Neural cell (in vitro differentiated cells): ENCODE results near the gene UBR2. TPM values are rescaled to one million over a fixed set of nuclear protein-coding genes. Genes with fewer than 3 reads are reported as not detected.
"Not testable (repeated sequence)": the region's sequence is repeated elsewhere in the genome, so short reads cannot be mapped to it uniquely, and the experiment has no call there.

Source experiments
- H2AFZ ChIP-seq: fragments of 200-600, 300-800 bp; sonication (generic), shearing (Covaris generic); 2 replicates; pipeline ENCODE4 v1.6.0; 2014; ENCODE audit warnings: low read depth, mild to moderate bottlenecking, antibody characterized with exemption, low read length, moderate library complexity
- H3F3A ChIP-seq: fragments of 200-600 bp; shearing (Covaris generic); 2 replicates; pipeline ENCODE4 v1.6.1; 2016; ENCODE audit warnings: mild to moderate bottlenecking, moderate library complexity, mixed read lengths, antibody characterized with exemption, low read length; ENCODE audit not compliant: insufficient read depth, poor library complexity, severe bottlenecking
- H3K27ac ChIP-seq: fragments of 200-600, 300-800 bp; sonication (generic), shearing (Covaris generic); 2 replicates; pipeline ENCODE4 v1.5.1; 2014; ENCODE audit warnings: mild to moderate bottlenecking, low read length, moderate library complexity
- H3K27me3 ChIP-seq: fragments of 300-800, 200-600 bp; sonication (generic), shearing (Covaris generic); 2 replicates; pipeline ENCODE4 v1.6.0; 2014; ENCODE audit warnings: mild to moderate bottlenecking, low read depth, low read length, moderate library complexity; ENCODE audit not compliant: insufficient read depth
- H3K36me3 ChIP-seq: fragments of 300-800, 200-600 bp; sonication (generic), shearing (Covaris generic); 2 replicates; pipeline ENCODE4 v1.5.1; 2014; ENCODE audit warnings: mild to moderate bottlenecking, antibody characterized with exemption, low read length, moderate library complexity; ENCODE audit not compliant: insufficient read depth
- H3K4me2 ChIP-seq: fragments of 300-800, 200-600 bp; sonication (generic), shearing (Covaris generic); 2 replicates; pipeline ENCODE4 v1.6.0; 2014; ENCODE audit warnings: mild to moderate bottlenecking, low read length
- H3K4me3 ChIP-seq: fragments of 300-800, 200-600 bp; sonication (generic), shearing (Covaris generic); 2 replicates; pipeline ENCODE4 v1.5.1; 2014; ENCODE audit warnings: mild to moderate bottlenecking, low read length, moderate library complexity
- H3K79me2 ChIP-seq: fragments of 200-600 bp; shearing (Covaris generic); replicated peaks from 2 replicates; pipeline ENCODE4 v1.6.0; 2014; ENCODE audit warnings: mild to moderate bottlenecking, low read length, moderate library complexity; ENCODE audit not compliant: insufficient read depth
- H3K9ac ChIP-seq: fragments of 300-800, 200-600 bp; sonication (generic), shearing (Covaris generic); 2 replicates; pipeline ENCODE4 v1.6.1; 2016; ENCODE audit warnings: mild to moderate bottlenecking, low read length, mixed read lengths
- H3K9me2 ChIP-seq: fragments of 200-600 bp; shearing (Covaris generic); 2 replicates; pipeline ENCODE4 v1.6.1; 2016; ENCODE audit warnings: mild to moderate bottlenecking, low read length, mixed read lengths; ENCODE audit not compliant: insufficient read depth
- H3K9me3 ChIP-seq: fragments of 200-600, 300-800 bp; sonication (generic), shearing (Covaris generic); 2 replicates; pipeline ENCODE4 v1.6.1; 2016; ENCODE audit warnings: mild to moderate bottlenecking, mixed run types, low read length, moderate library complexity, mixed read lengths
- H4K20me1 ChIP-seq: fragments of 200-600 bp; shearing (Covaris generic); 2 replicates; pipeline ENCODE4 v1.6.1; 2016; ENCODE audit warnings: mild to moderate bottlenecking, mixed run types; ENCODE audit not compliant: insufficient read depth
- EZH2 ChIP-seq: fragments of 200-600, 300-800 bp; shearing (Covaris generic), sonication (generic); IDR thresholded peaks from 2 replicates; pipeline ENCODE4 v1.6.1; 2014; ENCODE audit warnings: antibody characterized with exemption, low read length, borderline replicate concordance, mild to moderate bottlenecking; ENCODE audit not compliant: insufficient read depth, poor library complexity, severe bottlenecking
- MXI1 ChIP-seq: fragments of 450-650 bp; conservative IDR thresholded peaks from 2 replicates; pipeline ENCODE4 v1.6.1; 2014; ENCODE audit warnings: antibody characterized with exemption, mild to moderate bottlenecking; ENCODE audit not compliant: poor library complexity, severe bottlenecking
- POLR2AphosphoS5 ChIP-seq: IDR thresholded peaks from 2 replicates; pipeline ENCODE4 v1.6.1; 2012
- RAD21 ChIP-seq: fragments of 450-650 bp; conservative IDR thresholded peaks from 2 replicates; pipeline ENCODE4 v1.6.1; 2014; ENCODE audit warnings: antibody characterized with exemption, mild to moderate bottlenecking, moderate library complexity
- SMC3 ChIP-seq: fragments of 450-650 bp; conservative IDR thresholded peaks from 2 replicates; pipeline ENCODE4 v1.6.1; 2014; ENCODE audit warnings: antibody characterized with exemption, mild to moderate bottlenecking, moderate library complexity; ENCODE audit not compliant: poor library complexity
- TAF1 ChIP-seq: IDR thresholded peaks from 2 replicates; pipeline ENCODE4 v1.6.1; 2012; ENCODE audit warnings: low read depth
- polyA plus RNA-seq: library from polyadenylated mRNA; depleted of rRNA; stranded (reverse); fragments of >200 nt; gene quantifications from 2 replicates; pipeline ENCODE4 v1.2.3, GENCODE V29; 2014
- TF ChIP-seq, protein P1 (sequence below): fragments of 450-650 bp; IDR thresholded peaks from 2 replicates; pipeline ENCODE4 v1.5.1; 2014; ENCODE audit warnings: antibody characterized with exemption, mild to moderate bottlenecking, moderate library complexity; ENCODE audit not compliant: poor library complexity, severe bottlenecking

UBR2 gene
- polyA plus RNA-seq, 1 donor from 2014 or later: 24.4 TPM

DNA sequence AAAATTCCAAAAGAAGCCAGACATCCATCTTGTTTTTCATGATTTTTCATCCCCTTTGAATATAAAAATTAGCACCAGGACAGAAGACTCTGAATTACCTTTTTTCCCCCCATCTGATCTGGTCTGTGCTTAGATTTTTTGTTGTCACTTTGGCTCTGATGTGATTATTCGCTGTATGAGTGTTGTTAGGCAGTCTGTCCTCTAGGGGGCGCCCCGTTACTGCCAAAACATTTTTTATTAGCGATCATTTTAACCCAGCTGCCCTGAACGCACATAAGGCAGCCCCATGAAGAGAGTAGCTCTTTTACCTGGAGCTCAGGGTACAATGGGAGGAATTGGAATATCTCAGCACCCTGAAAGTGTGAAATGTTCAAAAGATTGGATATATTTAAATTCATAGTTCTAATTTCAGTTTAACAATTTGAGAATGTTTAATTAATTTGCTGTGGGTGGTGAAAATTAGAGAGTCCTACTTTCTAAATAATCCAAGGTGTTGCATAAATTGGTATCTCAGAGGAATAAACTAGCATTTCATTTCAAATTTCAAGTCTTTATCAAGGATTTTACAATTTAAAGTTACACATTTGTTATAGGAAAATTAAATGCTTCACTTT is 97.8 kb downstream of the UBR2 start:
- H3K9me2 ChIP-seq: no peaks in the 10 kb centered on the region
- peaks cover 19% of the 10 kb centered on the region for H3K36me3 ChIP-seq
- TF ChIP-seq TAF1 (no peak), SMC3 (peak; percentile 95), POLR2AphosphoS5 (no peak), MXI1 (no peak), RAD21 (peak; percentile 96)
- TF ChIP-seq, protein P1, sequence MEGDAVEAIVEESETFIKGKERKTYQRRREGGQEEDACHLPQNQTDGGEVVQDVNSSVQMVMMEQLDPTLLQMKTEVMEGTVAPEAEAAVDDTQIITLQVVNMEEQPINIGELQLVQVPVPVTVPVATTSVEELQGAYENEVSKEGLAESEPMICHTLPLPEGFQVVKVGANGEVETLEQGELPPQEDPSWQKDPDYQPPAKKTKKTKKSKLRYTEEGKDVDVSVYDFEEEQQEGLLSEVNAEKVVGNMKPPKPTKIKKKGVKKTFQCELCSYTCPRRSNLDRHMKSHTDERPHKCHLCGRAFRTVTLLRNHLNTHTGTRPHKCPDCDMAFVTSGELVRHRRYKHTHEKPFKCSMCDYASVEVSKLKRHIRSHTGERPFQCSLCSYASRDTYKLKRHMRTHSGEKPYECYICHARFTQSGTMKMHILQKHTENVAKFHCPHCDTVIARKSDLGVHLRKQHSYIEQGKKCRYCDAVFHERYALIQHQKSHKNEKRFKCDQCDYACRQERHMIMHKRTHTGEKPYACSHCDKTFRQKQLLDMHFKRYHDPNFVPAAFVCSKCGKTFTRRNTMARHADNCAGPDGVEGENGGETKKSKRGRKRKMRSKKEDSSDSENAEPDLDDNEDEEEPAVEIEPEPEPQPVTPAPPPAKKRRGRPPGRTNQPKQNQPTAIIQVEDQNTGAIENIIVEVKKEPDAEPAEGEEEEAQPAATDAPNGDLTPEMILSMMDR: peak; percentile 92
- no peaks in the 10 kb centered on the region for H4K20me1 ChIP-seq
- no peaks in the 10 kb centered on the region for H3K9me3 ChIP-seq
- no peak overlapping the region for H3K27ac ChIP-seq
- no peak overlapping the region for H3K9ac ChIP-seq
- H3F3A ChIP-seq: no peaks in the 10 kb centered on the region
- H2AFZ ChIP-seq: no peak overlapping the region
- no peak overlapping the region for H3K4me2 ChIP-seq
- no peak overlapping the region for H3K4me3 ChIP-seq
- H3K27me3 ChIP-seq: no peaks in the 10 kb centered on the region
- no peaks in the 10 kb centered on the region for H3K79me2 ChIP-seq

DNA sequence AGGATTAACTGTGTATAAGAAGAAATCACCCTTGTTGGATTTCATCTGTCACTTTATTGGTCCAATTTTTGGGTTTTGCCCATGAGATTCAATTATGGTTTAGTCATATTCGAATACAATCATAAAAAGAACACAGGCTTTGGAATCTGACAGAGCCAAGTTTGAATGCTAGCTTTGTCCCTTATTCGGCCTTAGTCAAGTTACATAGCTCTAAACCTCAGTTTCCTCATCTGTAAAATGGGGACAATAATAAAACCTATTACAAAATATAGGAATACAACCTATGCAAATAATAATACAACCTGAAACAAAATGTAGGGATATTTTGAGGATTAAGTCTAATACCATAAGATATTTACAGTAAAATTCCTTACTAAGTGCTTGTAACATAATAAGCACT is 100.9 kb downstream of the UBR2 start:
- Histone ChIP-seq H3K4me2 (no peak overlapping the region), H3K27me3 (no peaks in the 10 kb centered on the region), H3F3A (no peaks in the 10 kb centered on the region), H3K79me2 (no peaks in the 10 kb centered on the region), H4K20me1 (no peaks in the 10 kb centered on the region), H3K9me3 (no peaks in the 10 kb centered on the region), H3K36me3 (peaks cover 9% of the 10 kb centered on the region), H3K27ac (no peak overlapping the region), H3K4me3 (no peak overlapping the region), H2AFZ (no peak overlapping the region), H3K9me2 (no peaks in the 10 kb centered on the region), H3K9ac (no peak overlapping the region)
- TF ChIP-seq EZH2 (no peak), MXI1 (no peak)

DNA sequence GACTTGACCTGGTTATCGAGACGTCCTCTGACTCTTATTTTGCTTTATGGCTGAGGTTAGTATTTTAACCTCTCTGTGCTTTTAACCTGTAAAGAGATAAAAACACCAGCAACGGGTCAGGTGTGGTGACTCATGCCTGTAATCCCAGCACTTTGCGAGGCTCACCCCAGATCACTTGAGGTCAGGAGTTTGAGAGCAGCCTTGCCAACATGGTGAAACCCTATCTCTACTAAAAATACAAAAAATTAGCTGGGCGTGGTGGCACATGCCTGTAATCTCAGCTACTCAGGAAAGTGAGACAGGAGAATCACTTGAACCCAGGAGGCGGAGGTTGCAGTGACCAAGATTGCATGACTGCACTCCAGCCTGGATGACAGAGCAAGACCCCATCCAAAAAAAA is 110.5 kb downstream of the UBR2 start:
- peaks cover 17% of the 10 kb centered on the region for H3K36me3 ChIP-seq
- not testable (repeated sequence) for H2AFZ ChIP-seq, H3F3A ChIP-seq

DNA sequence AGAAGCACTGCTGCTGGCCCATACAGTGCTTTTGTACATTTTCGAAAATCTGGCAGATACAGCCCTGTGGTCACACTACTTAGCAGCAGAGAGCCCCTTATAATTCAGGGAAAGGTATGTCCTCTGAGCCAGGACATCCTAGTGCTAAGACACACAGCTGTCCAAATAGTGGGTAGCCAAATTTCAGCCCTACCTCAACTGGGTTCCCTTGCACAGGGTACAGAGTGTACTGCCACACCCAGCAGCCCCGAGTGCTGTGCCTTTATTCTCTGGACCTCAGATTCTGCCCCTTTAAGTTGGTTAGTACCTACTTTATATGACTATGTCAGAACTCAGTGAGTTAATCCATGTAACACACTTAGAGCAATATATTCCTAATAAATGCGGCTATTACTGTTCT is 111.0 kb downstream of the UBR2 start:
- H2AFZ ChIP-seq: no peak overlapping the region
- H3F3A ChIP-seq: no peaks in the 10 kb centered on the region
- H3K4me2 ChIP-seq: no peak overlapping the region
- no peaks in the 10 kb centered on the region for H3K9me2 ChIP-seq
- no peak overlapping the region for H3K27ac ChIP-seq
- H3K9ac ChIP-seq: no peak overlapping the region
- no peaks in the 10 kb centered on the region for H3K79me2 ChIP-seq
- peaks cover 17% of the 10 kb centered on the region for H3K36me3 ChIP-seq
- H3K4me3 ChIP-seq: no peak overlapping the region
- no peaks in the 10 kb centered on the region for H3K9me3 ChIP-seq
- no peaks in the 10 kb centered on the region for H3K27me3 ChIP-seq
- TF ChIP-seq EZH2: no peak
- H4K20me1 ChIP-seq: no peaks in the 10 kb centered on the region

More for the DNA sequence above, 110.5 kb downstream of the UBR2 start:
- H3K9ac ChIP-seq, H3K27ac ChIP-seq, H4K20me1 ChIP-seq, H3K79me2 ChIP-seq, H3K4me3 ChIP-seq, H3K4me2 ChIP-seq, H3K9me3 ChIP-seq, H3K9me2 ChIP-seq, H3K27me3 ChIP-seq: not testable (repeated sequence)
